Measurements from ENCODE around the gene SGK1. TPM values are rescaled to one million over a fixed set of nuclear protein-coding genes. Genes with fewer than 3 reads are reported as not detected.

The SGK1 gene
- total and polyA plus RNA-seq, 10 donors, result 12.3 to 80.1 (median 51.4) TPM

GRCh38 chr6:134249239-134249758 lies 68.6 kb downstream of the SGK1 start:
- peaks cover 0 to 2% (median 0%) of the 10 kb centered on the region in 8 donors for H3K9me3 ChIP-seq
- no peak overlapping the region for H3K4me3 ChIP-seq
- peak overlapping the region in 6 of 8 donors; percentile 7 to 44 (median 29) for H3K27ac ChIP-seq
- 86 to 96% (median 87%) methylated on average over 5 of the region's 5 CpGs for WGBS, 5 donors
- intact Hi-C loops (cut with DNase I; ENCODE audit: low total_unique reads), result loop anchor here (10.0 kb wide), 1 partner anchor 74 kb away; no protein-coding TSS in a partner anchor
- no peaks in the 10 kb centered on the region for H3K36me3 ChIP-seq
- no peak for DNase-seq
- no peak for TF ChIP-seq POLR2AphosphoS5 (IDR thresholded peaks at IDR 0.05)
- TF ChIP-seq CTCF (IDR thresholded peaks at IDR 0.05 in 8 of 11, conservative IDR thresholded peaks at IDR 0.05 in 3 of 11), result no peak
- TF ChIP-seq POLR2A (IDR thresholded peaks at IDR 0.05), result no peak
- peaks cover 21 to 60% (median 48%) of the 10 kb centered on the region in 6 donors for H3K4me1 ChIP-seq
- H3K27me3 ChIP-seq (replicated peaks in 1 of 7), result no peaks in the 10 kb centered on the region

- intact Hi-C loops (cut with DNase I; ENCODE audit: low total_unique reads), result loop anchor here (10.0 kb wide), 1 partner anchor 73 kb away; no protein-coding TSS in a partner anchor
- 72 to 89% (median 78%) methylated on average over 4 of the region's 4 CpGs for WGBS, 5 donors
- no peak for DNase-seq
- TF ChIP-seq CTCF (IDR thresholded peaks at IDR 0.05 in 8 of 11, conservative IDR thresholded peaks at IDR 0.05 in 3 of 11) (no peak), POLR2AphosphoS5 (IDR thresholded peaks at IDR 0.05) (no peak), POLR2A (IDR thresholded peaks at IDR 0.05) (no peak)
- H3K9me3 ChIP-seq, result peaks cover 0 to 3% (median 0%) of the 10 kb centered on the region in 8 donors
- H3K27ac ChIP-seq, result peak overlapping the region in 7 of 8 donors; percentile 49 to 78 (median 58)
- peak overlapping the region in 1 of 8 donors; percentile 24 for H3K4me3 ChIP-seq
- H3K4me1 ChIP-seq, result peaks cover 21 to 60% (median 48%) of the 10 kb centered on the region in 6 donors
- H3K36me3 ChIP-seq, result no peaks in the 10 kb centered on the region
- no peaks in the 10 kb centered on the region for H3K27me3 ChIP-seq (replicated peaks in 1 of 7)
Observed at GRCh38 chr6:134247844-134248580, 69.9 kb downstream of the SGK1 start.

- 28 to 47% (median 36%) methylated on average over 5 of the region's 5 CpGs for WGBS, 5 donors
- DNase-seq, result peak; percentile 76
- TF ChIP-seq POLR2AphosphoS5 (IDR thresholded peaks at IDR 0.05), result peak in 1 of 3 donors; percentile 76
- no peak for TF ChIP-seq CTCF (IDR thresholded peaks at IDR 0.05 in 8 of 11, conservative IDR thresholded peaks at IDR 0.05 in 3 of 11)
Observed at GRCh38 chr6:134247231-134247833, 70.6 kb downstream of the SGK1 start.

More at GRCh38 chr6:134247231-134247833, 70.6 kb downstream of the SGK1 start:
- Histone ChIP-seq H3K36me3 (no peaks in the 10 kb centered on the region), H3K4me3 (peak overlapping the region in 1 of 8 donors; percentile 24), H3K27me3 (replicated peaks in 1 of 7) (no peaks in the 10 kb centered on the region), H3K9me3 (peaks cover 0 to 3% (median 0%) of the 10 kb centered on the region in 8 donors), H3K4me1 (peaks cover 21 to 60% (median 48%) of the 10 kb centered on the region in 6 donors), H3K27ac (peak overlapping the region in 7 of 8 donors; percentile 49 to 78 (median 58))
- intact Hi-C loops (cut with DNase I; ENCODE audit: low total_unique reads), result loop anchor here (10.0 kb wide), 1 partner anchor 73 kb away; no protein-coding TSS in a partner anchor
